HepG2 (cell line): ENCODE results near the gene TPPP2. TPM values are rescaled to one million over a fixed set of nuclear protein-coding genes. Genes with fewer than 3 reads are reported as not detected.

ENCODE experiments used
- AKAP8 ChIP-seq: sonication (generic); formaldehyde crosslinking; IDR thresholded peaks from 2 replicates; pipeline ENCODE4 v1.5.1; 2020; ENCODE audit warnings: mild to moderate bottlenecking, missing genetic modification reagents
- ARID4A ChIP-seq: sonication (generic); formaldehyde crosslinking; IDR thresholded peaks from 2 replicates; pipeline ENCODE4 v1.5.0; 2020; ENCODE audit warnings: mild to moderate bottlenecking, missing genetic modification reagents, borderline replicate concordance
- ELF3 ChIP-seq: IDR thresholded peaks from 2 replicates; pipeline ENCODE4 v1.6.1; 2016; ENCODE audit warnings: missing genetic modification reagents, missing compliant biosample characterization
- FOXP4 ChIP-seq: sonication (generic); formaldehyde crosslinking; IDR thresholded peaks from 2 replicates; pipeline ENCODE4 v1.4.0; 2020; ENCODE audit warnings: missing genetic modification reagents
- MEF2D ChIP-seq: sonication (generic); formaldehyde crosslinking; IDR thresholded peaks from 2 replicates; pipeline ENCODE4 v1.5.1; 2020; ENCODE audit warnings: mild to moderate bottlenecking, missing genetic modification reagents
- MTF1 ChIP-seq: sonication (generic); formaldehyde crosslinking; IDR thresholded peaks from 2 replicates; pipeline ENCODE4 v1.5.0; 2020; ENCODE audit warnings: missing genetic modification reagents
- POLR2AphosphoS5 ChIP-seq: IDR thresholded peaks from 2 replicates; pipeline ENCODE4 v1.6.1; 2012; ENCODE audit warnings: low read depth, low read length
- RARA ChIP-seq: IDR thresholded peaks from 2 replicates; pipeline ENCODE4 v1.6.1; 2016; ENCODE audit warnings: missing genetic modification reagents, missing compliant biosample characterization
- RCOR2 ChIP-seq: IDR thresholded peaks from 2 replicates; pipeline ENCODE4 v1.6.1; 2016; ENCODE audit warnings: missing biosample characterization, missing genetic modification reagents
- RFX1 ChIP-seq: fragments of 450-650 bp; IDR thresholded peaks from 2 replicates; pipeline ENCODE4 v1.6.1; 2017
- SP1 ChIP-seq, 2 experiments: fragments of 450-650 bp in 1 of 2; sonication (generic) in 1 of 2; formaldehyde crosslinking in 1 of 2; IDR thresholded peaks; 2 replicates each; pipeline versions ENCODE4 v1.4.0 to v1.6.1; 2016 to 2020; ENCODE audit warnings: missing genetic modification reagents in 1 of 2
- SRSF1 ChIP-seq: fragments of 200-400 bp; formaldehyde crosslinking; optimal IDR thresholded peaks from 2 replicates; pipeline ENCODE3; 2017; ENCODE audit warnings: mild to moderate bottlenecking, low read depth, low read length, moderate library complexity
- ZFX ChIP-seq: sonication (generic); formaldehyde crosslinking; IDR thresholded peaks from 2 replicates; pipeline ENCODE4 v1.4.0; 2020; ENCODE audit warnings: mild to moderate bottlenecking, low read depth, missing genetic modification reagents, moderate library complexity
- ZNF235 ChIP-seq: sonication (generic); formaldehyde crosslinking; IDR thresholded peaks from 2 replicates; pipeline ENCODE4 v1.8.1; 2023; ENCODE audit warnings: mild to moderate bottlenecking, missing genetic modification reagents, borderline replicate concordance
- ZNF256 ChIP-seq: sonication (generic); formaldehyde crosslinking; conservative IDR thresholded peaks from 2 replicates; pipeline ENCODE4 v1.4.0; 2020; ENCODE audit warnings: missing genetic modification reagents
- ZNF292 ChIP-seq: sonication (generic); formaldehyde crosslinking; IDR thresholded peaks from 2 replicates; pipeline ENCODE4 v1.8.1; 2022; ENCODE audit warnings: mild to moderate bottlenecking, low read depth, missing genetic modification reagents, borderline replicate concordance
- ZNF296 ChIP-seq: sonication (generic); formaldehyde crosslinking; conservative IDR thresholded peaks from 2 replicates; pipeline ENCODE4 v1.5.0; 2020; ENCODE audit warnings: mild to moderate bottlenecking, missing genetic modification reagents
- polyA plus RNA-seq, 8 experiments: library from polyadenylated mRNA; depleted of rRNA in 3 of 8; stranded (reverse) in 7 of 8; unstranded in 1 of 8; fragments of >200 nt; fragmentation: Illumina TruSeq in 4 of 8; extraction: Trizol in 4 of 8; gene quantifications; 2 replicates each; pipeline versions ENCODE4 v1.2.1 to v1.2.3, GENCODE V29; 2011 to 2016; ENCODE audit warnings: low read depth in 4 of 8, missing spikeins in 1 of 8, mixed read lengths in 1 of 8; ENCODE audit not compliant: insufficient read depth in 1 of 8
- total RNA-seq, 5 experiments: library from RNA; depleted of rRNA; stranded (reverse); fragments of >200 nt; fragmentation: Illumina TruSeq; extraction: Trizol; gene quantifications; 2 replicates each; pipeline ENCODE4 v1.2.3, GENCODE V29; 2016; ENCODE audit warnings: low read depth in 1 of 5
- TF ChIP-seq, protein P1 (sequence below): sonication (generic); formaldehyde crosslinking; IDR thresholded peaks from 2 replicates; pipeline ENCODE4 v1.5.0; 2020; ENCODE audit warnings: mild to moderate bottlenecking, missing genetic modification reagents
- TF ChIP-seq, protein P2 (sequence below): IDR thresholded peaks from 2 replicates; pipeline ENCODE4 v1.6.1; 2016; ENCODE audit warnings: missing compliant biosample characterization, missing genetic modification reagents, borderline replicate concordance

The TPPP2 gene
- total and polyA plus RNA-seq, 2 of the 13 experiments (the other 11 are each of a cell fraction or from before 2014, with no cell fraction given), result 0.58 to 4.2 TPM

DNA sequence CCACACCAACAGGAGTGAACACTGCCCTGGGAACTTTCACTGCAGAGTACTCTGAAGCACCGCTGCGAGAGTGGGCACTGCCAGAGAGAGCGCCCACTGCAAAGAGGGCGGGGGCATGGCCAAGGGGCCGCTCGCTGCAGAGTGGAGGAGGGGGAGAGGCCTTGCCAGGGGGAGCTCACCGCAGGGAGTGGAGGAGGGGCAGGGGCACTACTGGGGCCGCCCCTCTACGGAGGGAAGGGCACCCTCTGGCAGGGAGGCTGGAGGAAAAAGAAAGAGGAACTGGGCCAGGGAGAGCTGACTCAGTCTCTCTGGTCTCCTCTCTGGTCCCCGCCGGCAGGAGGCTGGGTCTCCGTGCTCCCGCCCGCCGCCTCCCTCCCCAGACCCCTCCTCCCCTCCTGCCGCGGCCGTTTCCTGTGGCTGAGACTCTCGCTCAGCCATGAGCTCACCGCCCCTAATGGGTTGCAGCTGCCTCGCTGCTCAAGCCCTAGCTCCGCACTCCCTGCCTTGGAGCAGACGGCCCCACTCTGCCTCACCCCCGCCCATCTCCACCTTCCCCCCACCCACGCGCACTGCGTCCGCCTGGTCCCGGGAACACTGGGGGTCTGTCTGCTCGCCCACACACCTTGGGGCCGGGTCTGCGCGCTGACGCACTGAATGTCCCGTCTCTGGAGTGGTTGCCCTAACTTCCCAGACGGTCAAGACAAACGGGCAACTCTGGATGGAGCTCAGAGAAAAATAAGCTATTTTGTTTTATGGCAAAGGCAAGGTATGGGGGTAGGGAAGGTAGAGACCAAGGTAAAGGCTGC lies 41.4 kb downstream of the TPPP2 start (continued):
- TF ChIP-seq RARA (peak; percentile 36), RFX1 (no peak), ELF3 (CRISPR knock-in tag) (0 out of 2 replicates have a peak, but pooled peaks have one; percentile 41), ZNF256 (CRISPR knock-in tag) (no peak), RCOR2 (CRISPR knock-in tag) (0 out of 2 replicates have a peak, but pooled peaks have one; percentile 13), ZNF235 (0 out of 2 replicates have a peak, but pooled peaks have one; percentile 41), SRSF1 (peak; percentile 43), POLR2AphosphoS5 (peak; percentile 48; the same call in 1 of the 2 replicates), ZNF292 (CRISPR knock-in tag) (peak; percentile 15; the same call in 1 of the 2 replicates), MTF1 (CRISPR knock-in tag) (no peak), SP1 (IDR thresholded peaks at IDR 0.05) (no peak), SP1 (CRISPR knock-in tag; IDR thresholded peaks at IDR 0.05) (0 out of 2 replicates have a peak, but pooled peaks have one; percentile 12), ZFX (peak; percentile 7; the same call in 1 of the 2 replicates), FOXP4 (0 out of 2 replicates have a peak, but pooled peaks have one; percentile 8), ZNF296 (CRISPR knock-in tag) (peak; percentile 22; the same call in 1 of the 2 replicates), ARID4A (CRISPR knock-in tag) (peak; percentile 48), MEF2D (CRISPR knock-in tag) (peak; percentile 17; the same call in 1 of the 2 replicates), AKAP8 (peak; percentile 72; the same call in 1 of the 2 replicates)
- TF ChIP-seq, protein P1, sequence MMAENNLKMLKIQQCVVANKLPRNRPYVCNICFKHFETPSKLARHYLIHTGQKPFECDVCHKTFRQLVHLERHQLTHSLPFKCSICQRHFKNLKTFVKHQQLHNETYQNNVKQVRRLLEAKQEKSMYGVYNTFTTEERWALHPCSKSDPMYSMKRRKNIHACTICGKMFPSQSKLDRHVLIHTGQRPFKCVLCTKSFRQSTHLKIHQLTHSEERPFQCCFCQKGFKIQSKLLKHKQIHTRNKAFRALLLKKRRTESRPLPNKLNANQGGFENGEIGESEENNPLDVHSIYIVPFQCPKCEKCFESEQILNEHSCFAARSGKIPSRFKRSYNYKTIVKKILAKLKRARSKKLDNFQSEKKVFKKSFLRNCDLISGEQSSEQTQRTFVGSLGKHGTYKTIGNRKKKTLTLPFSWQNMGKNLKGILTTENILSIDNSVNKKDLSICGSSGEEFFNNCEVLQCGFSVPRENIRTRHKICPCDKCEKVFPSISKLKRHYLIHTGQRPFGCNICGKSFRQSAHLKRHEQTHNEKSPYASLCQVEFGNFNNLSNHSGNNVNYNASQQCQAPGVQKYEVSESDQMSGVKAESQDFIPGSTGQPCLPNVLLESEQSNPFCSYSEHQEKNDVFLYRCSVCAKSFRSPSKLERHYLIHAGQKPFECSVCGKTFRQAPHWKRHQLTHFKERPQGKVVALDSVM (CRISPR knock-in tag), result 0 out of 2 replicates have a peak, but pooled peaks have one; percentile 9
- TF ChIP-seq, protein P2, sequence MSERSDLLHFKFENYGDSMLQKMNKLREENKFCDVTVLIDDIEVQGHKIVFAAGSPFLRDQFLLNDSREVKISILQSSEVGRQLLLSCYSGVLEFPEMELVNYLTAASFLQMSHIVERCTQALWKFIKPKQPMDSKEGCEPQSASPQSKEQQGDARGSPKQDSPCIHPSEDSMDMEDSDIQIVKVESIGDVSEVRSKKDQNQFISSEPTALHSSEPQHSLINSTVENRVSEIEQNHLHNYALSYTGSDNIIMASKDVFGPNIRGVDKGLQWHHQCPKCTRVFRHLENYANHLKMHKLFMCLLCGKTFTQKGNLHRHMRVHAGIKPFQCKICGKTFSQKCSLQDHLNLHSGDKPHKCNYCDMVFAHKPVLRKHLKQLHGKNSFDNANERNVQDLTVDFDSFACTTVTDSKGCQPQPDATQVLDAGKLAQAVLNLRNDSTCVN (CRISPR knock-in tag), result peak; percentile 25; the same call in 1 of the 2 replicates
